Measurements from ENCODE around the gene PPIP5K1.
"Not testable (repeated sequence)": the region's sequence is repeated elsewhere in the genome, so short reads cannot be mapped to it uniquely, and the experiment has no call there.

GRCh38 chr15:43593328-43594190 is 3.6 kb upstream of the PPIP5K1 start, which contains the start of gene CKMT1B:
- not testable (repeated sequence) for TF ChIP-seq GATA3, GATA2 (IDR thresholded peaks at IDR 0.05; ENCODE audit: low read depth, low read length)

Measured in SH-SY5Y (cell line).